HL-60 (cell line): ENCODE results near the gene USF3.
A peak's percentile ranks its signal among the peaks of the same experiment; 100 is the strongest.

Experiments used
- DNase-seq, 2 experiments: peaks; one replicate each; pipeline ENCODE4 v3.0.0-alpha.2; 2010 to 2020; ENCODE audit warnings: low read depth in 1 of 2, low spot score in 1 of 2
- H3K27ac ChIP-seq: fragments of 250-450 bp; sonication (Bioruptor Pico); replicated peaks from 2 replicates; pipeline ENCODE4 v1.5.1; 2020; ENCODE audit warnings: mild to moderate bottlenecking, moderate library complexity
- H3K27me3 ChIP-seq: fragments of 250-450 bp; sonication (Bioruptor Pico); 2 replicates; pipeline ENCODE4 v1.5.1; 2021; ENCODE audit warnings: mild to moderate bottlenecking, moderate library complexity; ENCODE audit not compliant: insufficient read depth, poor library complexity, severe bottlenecking
- H3K4me3 ChIP-seq: replicated peaks from 2 replicates; pipeline ENCODE4 v1.5.1; 2011; ENCODE audit warnings: mild to moderate bottlenecking, control low read depth, low read length; ENCODE audit not compliant: insufficient read depth
- CTCF ChIP-seq: IDR thresholded peaks from one replicate; pipeline ENCODE4 v1.5.1; 2011; ENCODE audit warnings: low read length, control low read depth, inconsistent platforms; ENCODE audit not compliant: insufficient read depth
- GABPA ChIP-seq: IDR thresholded peaks from 2 replicates; pipeline ENCODE4 v1.6.1; 2012; ENCODE audit warnings: low read depth
- POLR2AphosphoS5 ChIP-seq: IDR thresholded peaks from 2 replicates; pipeline ENCODE4 v1.6.1; 2012; ENCODE audit warnings: low read depth
- SPI1 ChIP-seq: IDR thresholded peaks from 2 replicates; pipeline ENCODE4 v1.6.1; 2012; ENCODE audit warnings: low read depth, mild to moderate bottlenecking, borderline replicate concordance
- TF ChIP-seq, protein P1 (sequence below): IDR thresholded peaks from 2 replicates; pipeline ENCODE4 v1.6.1; 2012; ENCODE audit warnings: low read depth; ENCODE audit not compliant: insufficient replicate concordance

The USF3 gene

GRCh38 chr3:113719758-113720157 is 23.3 kb upstream of the USF3 start:
- Histone ChIP-seq H3K27me3 (no peaks in the 10 kb centered on the region), H3K27ac (no peak overlapping the region), H3K4me3 (no peak overlapping the region)
- TF ChIP-seq SPI1 (no peak), GABPA (no peak), CTCF (no peak), POLR2AphosphoS5 (no peak)
- TF ChIP-seq, protein P1, sequence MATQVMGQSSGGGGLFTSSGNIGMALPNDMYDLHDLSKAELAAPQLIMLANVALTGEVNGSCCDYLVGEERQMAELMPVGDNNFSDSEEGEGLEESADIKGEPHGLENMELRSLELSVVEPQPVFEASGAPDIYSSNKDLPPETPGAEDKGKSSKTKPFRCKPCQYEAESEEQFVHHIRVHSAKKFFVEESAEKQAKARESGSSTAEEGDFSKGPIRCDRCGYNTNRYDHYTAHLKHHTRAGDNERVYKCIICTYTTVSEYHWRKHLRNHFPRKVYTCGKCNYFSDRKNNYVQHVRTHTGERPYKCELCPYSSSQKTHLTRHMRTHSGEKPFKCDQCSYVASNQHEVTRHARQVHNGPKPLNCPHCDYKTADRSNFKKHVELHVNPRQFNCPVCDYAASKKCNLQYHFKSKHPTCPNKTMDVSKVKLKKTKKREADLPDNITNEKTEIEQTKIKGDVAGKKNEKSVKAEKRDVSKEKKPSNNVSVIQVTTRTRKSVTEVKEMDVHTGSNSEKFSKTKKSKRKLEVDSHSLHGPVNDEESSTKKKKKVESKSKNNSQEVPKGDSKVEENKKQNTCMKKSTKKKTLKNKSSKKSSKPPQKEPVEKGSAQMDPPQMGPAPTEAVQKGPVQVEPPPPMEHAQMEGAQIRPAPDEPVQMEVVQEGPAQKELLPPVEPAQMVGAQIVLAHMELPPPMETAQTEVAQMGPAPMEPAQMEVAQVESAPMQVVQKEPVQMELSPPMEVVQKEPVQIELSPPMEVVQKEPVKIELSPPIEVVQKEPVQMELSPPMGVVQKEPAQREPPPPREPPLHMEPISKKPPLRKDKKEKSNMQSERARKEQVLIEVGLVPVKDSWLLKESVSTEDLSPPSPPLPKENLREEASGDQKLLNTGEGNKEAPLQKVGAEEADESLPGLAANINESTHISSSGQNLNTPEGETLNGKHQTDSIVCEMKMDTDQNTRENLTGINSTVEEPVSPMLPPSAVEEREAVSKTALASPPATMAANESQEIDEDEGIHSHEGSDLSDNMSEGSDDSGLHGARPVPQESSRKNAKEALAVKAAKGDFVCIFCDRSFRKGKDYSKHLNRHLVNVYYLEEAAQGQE, result no peak
- DNase-seq, result no peak

DNA sequence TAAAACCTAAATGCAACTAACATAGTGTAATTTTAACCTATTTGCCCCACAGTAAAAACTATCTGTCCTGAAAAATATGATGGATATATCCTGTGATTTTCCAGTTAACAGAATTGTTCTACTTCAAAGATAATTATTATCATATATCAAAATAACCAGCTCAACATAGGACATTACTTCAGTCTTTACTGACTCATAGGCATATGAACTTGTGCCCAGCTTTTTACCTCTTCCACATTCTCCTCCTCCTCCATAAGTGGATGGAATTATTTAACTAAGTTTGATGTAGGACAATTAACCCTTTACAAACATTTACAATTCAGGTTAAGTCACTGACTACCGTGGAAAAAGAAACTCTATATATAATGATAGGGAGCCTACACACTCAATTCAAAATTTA is 22.9 kb upstream of the USF3 start:
- Histone ChIP-seq H3K27ac (no peak overlapping the region), H3K27me3 (no peaks in the 10 kb centered on the region), H3K4me3 (no peak overlapping the region)
- DNase-seq, result no peak
- TF ChIP-seq POLR2AphosphoS5, result no peak
- no peak for TF ChIP-seq GABPA
- TF ChIP-seq, protein P1, result no peak
- TF ChIP-seq CTCF, result no peak
- TF ChIP-seq SPI1, result no peak

GRCh38 chr3:113717818-113718217 is 21.4 kb upstream of the USF3 start:
- TF ChIP-seq SPI1 (no peak), POLR2AphosphoS5 (peak; percentile 57), CTCF (no peak), GABPA (no peak)
- DNase-seq, result no peak
- Histone ChIP-seq H3K4me3 (no peak overlapping the region), H3K27ac (no peak overlapping the region), H3K27me3 (no peaks in the 10 kb centered on the region)

GRCh38 chr3:113717308-113717707 is 20.9 kb upstream of the USF3 start:
- DNase-seq, result no peak
- no peak for TF ChIP-seq SPI1
- no peak for TF ChIP-seq CTCF
- TF ChIP-seq POLR2AphosphoS5, result no peak
- TF ChIP-seq, protein P1, result no peak
- no peak for TF ChIP-seq GABPA

More at GRCh38 chr3:113717308-113717707, 20.9 kb upstream of the USF3 start:
- no peak overlapping the region for H3K27ac ChIP-seq
- no peaks in the 10 kb centered on the region for H3K27me3 ChIP-seq
- no peak overlapping the region for H3K4me3 ChIP-seq
